Measurements from ENCODE around the gene SET.

The SET gene

DNA sequence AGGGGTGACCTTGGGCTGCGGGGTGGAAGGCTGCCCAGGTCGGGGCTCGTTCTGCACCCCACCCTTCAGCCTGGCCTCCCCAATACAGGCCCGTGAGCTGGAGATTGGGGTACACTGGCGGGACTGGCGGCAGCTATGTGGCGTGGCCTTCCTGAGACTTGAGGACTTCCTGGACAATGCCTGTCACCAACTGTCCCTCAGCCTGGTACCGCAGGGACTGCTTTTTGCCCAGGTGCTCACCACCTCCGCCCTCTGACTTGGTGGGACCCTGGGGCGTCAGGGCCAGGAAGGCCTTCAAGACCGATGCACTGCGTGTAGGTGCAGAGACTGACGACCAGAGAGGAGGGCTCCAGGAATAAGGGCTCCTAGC is 24.4 kb downstream of the SET start:
- no peak for DNase-seq (ENCODE audit: low spot score)

- DNase-seq (ENCODE audit: low spot score), result no peak
These were observed 25.0 kb downstream of the SET start for GRCh38 chr9:128713941-128714573.

GRCh38 chr9:128714586-128715435 is 25.8 kb downstream of the SET start:
- DNase-seq (ENCODE audit: low spot score), result no peak

DNA sequence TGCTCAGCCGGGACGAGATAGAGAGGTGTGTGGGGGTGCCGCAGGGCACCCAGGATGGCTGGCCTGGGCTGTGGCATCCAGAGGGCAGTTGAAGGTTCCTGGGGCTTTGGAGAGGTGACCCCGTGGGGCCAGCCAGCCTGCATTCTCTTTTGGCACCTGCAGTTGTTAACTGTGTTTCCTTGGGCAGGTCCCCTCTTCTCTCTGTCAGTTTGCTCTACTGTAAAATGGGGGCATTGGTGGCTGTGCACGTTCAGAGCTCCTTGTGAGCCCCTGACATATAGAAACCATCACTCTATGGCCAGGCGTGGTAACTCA is 26.4 kb downstream of the SET start:
- DNase-seq (ENCODE audit: low spot score), result no peak

- DNase-seq (ENCODE audit: low spot score), result no peak
These were observed 27.7 kb downstream of the SET start for GRCh38 chr9:128716581-128717254.

- DNase-seq (ENCODE audit: low spot score), result no peak
These were observed 29.0 kb downstream of the SET start for GRCh38 chr9:128718047-128718446.

DNA sequence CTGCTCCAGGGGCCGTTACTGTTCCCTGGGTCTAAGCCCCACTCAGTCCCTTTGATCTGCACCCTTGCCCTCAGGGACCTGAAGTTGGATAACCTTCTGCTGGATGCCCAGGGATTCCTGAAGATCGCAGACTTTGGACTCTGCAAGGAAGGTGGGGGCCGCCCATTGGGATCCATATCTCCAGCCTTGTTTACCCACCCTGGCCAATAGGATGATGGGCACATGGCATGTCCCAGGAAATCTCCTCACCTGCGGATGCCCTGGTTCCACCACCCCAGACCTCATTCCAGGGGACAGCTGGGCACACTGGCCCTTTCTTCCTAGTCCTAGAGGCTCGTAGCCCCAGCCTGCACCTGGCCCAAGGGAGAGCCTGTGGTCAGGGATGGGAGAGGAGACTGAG is 29.5 kb downstream of the SET start:
- DNase-seq (ENCODE audit: low spot score), result no peak

GRCh38 chr9:128719919-128720605 is 31.0 kb downstream of the SET start:
- no peak for DNase-seq (ENCODE audit: low spot score)

DNA sequence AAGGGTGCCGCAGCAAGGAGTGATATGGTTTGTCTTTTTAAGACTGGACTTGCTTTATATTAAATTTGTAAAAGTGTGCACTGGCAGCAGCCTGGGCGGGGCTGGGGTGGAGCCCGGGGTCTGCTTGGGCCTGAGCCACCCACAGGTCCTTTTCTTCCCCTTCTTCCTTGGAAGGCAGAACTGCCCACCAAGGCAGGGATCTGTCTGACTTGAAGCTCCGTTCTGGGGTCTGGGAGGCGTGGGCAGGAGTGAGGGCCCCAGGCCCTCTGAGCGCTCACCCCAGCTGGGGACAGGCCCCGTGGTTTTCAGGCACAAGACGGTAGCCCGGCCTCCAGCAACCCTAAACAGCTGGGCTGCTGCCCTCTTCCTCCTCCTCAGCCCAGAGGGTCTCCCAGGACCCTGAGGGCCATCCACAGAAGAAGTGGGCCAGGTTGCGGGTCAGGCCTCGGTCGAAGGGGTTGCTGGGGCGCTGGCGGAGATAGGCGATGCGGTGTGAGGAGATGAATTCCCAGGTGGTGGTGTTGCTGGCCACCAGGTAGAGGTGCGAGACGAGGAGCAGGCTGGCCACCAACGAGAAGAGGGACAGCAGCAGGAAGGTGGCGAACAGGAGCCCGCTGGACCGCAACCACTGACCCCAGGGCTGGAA is 31.9 kb downstream of the SET start:
- no peak for DNase-seq (ENCODE audit: low spot score)

DNA sequence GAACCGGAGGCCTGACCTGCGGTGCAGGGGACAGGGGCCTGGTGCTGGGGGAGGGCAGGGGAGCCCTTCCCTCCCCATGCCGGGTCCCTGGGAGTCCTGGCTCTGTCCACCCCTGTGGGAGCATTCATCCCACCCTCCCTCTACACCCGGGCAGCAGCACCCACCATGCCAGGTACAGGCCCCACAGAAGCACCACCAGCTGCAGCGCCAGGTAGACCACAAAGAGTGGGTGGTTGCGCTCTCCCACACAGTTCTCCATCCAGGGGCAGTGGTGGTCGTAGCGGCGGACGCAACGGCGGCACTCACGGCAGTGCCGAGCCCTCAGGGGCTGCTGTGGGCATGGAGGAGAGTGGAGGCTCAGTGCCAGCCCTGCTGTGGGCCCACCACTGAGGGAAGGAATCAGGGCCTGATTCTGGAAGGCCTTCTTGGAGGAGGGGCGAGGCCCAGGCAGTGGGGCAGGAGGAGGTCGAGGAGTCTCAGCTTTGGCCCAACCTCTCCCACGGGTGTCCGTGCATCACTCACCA is 32.5 kb downstream of the SET start:
- DNase-seq (ENCODE audit: low spot score), result no peak

DNA sequence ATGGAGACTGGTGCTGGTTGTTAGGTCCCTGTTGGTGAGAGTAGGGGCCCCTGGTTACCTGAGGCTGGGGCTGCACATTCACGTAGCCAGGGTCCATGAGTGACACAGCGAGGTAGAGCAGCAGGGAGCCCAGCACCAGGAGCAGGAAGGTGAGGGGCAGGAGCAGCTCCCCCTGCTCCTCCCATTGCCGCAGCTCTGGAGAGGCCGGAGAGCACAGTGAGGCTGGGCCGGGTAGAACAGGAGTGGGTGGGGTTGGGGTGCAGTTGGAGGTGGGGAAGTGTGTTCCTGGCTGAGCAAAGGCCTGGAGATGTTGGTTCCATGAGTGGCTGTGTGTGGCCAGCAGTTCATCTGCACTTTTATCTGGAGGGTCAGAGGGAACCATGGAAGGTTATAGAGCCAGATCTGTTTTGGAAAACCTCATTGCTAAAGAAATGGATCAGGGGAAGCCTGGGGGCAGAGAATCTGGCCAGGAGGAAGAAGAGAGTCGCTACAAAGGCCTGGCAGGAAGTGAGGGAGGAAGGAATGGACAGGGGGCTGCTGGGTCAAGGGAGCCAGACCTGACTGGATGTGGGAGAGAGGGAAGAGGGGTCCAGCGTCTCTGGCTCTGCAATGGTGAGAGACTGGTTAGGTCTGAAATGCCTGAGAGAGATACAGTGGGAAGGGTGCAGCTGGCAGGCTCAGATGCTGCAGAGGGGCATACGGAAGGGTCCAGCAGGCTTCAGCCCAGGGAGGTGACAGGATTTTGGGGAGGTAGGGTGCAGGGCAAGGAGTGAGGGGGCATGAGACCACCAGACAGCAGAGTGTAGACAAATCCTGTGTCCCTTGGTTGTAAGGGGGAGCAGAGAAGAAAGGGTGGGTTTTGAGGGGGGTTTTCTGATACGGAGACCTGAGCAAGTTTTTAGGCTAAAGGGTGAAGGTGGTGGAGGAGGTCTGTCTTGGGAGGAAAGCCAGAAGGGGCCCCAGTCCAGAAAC is 33.6 kb downstream of the SET start:
- no peak for DNase-seq (ENCODE audit: low spot score)

- DNase-seq (ENCODE audit: low spot score), result no peak
These were observed 34.4 kb downstream of the SET start for GRCh38 chr9:128723352-128723865.

- peak; percentile 100 for DNase-seq (ENCODE audit: low spot score)
These were observed 35.1 kb downstream of the SET start, which contains the start of gene ZDHHC12 for GRCh38 chr9:128723866-128724743. ZDHHC12 (minus strand) TSS chr9:128724127; CDS start chr9:128724093, 34 bp downstream.

GRCh38 chr9:128724744-128725211 is 35.8 kb downstream of the SET start:
- peak; percentile 79 for DNase-seq (ENCODE audit: low spot score)

DNA sequence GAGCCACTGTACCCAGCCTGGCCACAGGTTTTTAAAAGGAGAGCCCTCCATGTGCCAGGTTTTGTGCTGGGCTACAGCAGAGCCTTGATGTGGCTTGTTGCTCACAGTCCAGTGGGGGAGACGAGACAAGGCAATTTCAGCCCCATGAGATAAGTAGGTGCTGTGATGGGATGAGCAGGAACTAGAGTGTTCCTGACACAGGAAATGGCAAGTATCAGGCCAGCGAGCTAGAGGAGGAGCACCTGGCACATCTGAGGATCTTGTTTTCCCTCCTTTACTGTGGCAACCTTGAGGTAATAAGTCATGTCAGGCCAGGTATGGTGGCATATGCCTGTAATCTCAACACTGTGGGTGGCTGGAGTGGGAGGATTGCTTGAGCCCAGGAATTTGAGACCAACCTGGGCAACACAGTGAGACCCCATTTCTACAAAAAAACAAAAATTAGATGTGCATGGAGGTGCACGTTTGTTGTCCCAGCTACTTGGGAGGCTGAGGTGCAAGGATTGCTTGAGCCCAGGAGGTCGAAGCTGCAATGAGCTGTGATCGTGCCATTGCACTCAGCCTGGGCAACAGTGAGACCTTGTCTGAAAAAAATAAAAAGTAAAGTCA is 38.7 kb downstream of the SET start:
- no peak for DNase-seq (ENCODE audit: low spot score)

- no peak for DNase-seq (ENCODE audit: low spot score)
These were observed 39.3 kb downstream of the SET start for GRCh38 chr9:128728298-128728697.

GRCh38 chr9:128729302-128729701 is 40.3 kb downstream of the SET start:
- DNase-seq (ENCODE audit: low spot score), result no peak

GRCh38 chr9:128729766-128730517 is 40.9 kb downstream of the SET start:
- no peak for DNase-seq (ENCODE audit: low spot score)
